ENCODE results near the gene REC114.

Gene REC114

DNA sequence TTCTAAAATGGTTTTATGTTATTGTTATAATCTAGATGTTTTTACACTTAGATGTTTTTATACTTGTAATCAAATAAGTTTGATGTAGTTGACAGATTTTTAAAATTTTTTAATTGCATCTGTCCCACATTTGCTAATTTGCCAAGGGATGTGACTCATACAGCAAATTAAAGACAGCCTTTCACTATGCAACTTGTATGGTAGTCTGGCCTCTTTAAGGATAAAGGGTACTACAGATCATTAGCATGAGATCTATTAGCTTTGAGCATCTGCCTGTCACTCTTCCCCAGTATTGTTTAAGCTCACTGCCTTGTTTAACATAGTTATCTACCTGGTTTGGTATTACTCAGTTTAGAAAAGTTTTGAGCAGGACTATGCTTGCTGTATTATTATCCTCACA is 107.2 kb downstream of the REC114 start:
- TF ChIP-seq, protein P1, sequence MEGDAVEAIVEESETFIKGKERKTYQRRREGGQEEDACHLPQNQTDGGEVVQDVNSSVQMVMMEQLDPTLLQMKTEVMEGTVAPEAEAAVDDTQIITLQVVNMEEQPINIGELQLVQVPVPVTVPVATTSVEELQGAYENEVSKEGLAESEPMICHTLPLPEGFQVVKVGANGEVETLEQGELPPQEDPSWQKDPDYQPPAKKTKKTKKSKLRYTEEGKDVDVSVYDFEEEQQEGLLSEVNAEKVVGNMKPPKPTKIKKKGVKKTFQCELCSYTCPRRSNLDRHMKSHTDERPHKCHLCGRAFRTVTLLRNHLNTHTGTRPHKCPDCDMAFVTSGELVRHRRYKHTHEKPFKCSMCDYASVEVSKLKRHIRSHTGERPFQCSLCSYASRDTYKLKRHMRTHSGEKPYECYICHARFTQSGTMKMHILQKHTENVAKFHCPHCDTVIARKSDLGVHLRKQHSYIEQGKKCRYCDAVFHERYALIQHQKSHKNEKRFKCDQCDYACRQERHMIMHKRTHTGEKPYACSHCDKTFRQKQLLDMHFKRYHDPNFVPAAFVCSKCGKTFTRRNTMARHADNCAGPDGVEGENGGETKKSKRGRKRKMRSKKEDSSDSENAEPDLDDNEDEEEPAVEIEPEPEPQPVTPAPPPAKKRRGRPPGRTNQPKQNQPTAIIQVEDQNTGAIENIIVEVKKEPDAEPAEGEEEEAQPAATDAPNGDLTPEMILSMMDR (IDR thresholded peaks at IDR 0.05; ENCODE audit: low read depth, low read length) = no peak
- DNase-seq (ENCODE audit: extremely low read depth, low read depth) = no peak

DNA sequence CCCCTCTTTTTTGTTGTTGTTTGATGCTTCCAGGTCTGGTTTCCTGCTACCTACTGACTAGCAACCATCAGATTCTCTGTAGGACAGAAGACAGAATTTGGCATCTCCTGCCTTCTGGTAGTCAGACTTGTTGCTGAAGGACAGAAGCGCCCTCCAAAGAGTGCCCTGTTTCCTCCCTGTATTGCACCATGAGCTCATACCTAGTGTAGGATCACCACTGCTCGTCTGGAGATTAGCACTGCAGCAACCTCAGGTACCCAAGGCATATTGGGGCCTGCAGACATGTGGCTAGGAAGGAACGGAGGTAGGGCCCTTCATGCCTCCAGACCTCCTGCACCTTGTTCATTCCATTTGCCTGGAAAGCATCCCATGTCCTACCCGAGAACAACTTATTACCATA is 112.1 kb downstream of the REC114 start:
- no peak for DNase-seq (ENCODE audit: extremely low read depth, low read depth)
- TF ChIP-seq, protein P1 (IDR thresholded peaks at IDR 0.05; ENCODE audit: low read depth, low read length) = no peak

DNA sequence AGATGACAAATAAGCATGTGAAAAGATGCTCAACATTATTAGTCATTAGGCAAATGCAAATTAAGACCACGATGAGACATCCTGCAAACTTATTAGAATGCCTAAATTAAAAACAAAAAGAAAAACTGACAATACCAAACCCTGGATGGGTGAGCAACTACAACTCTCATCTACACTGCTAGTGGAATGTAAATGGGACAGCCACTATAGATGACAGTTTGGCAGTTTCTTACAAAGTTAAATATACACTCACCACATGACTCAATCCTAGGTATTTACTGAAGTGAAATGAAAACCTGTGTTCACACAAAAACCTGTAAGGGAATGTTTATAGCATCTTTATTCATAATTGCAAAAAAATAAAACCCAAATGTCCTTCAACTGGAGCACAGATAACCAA is 115.6 kb downstream of the REC114 start:
- TF ChIP-seq, protein P1 (IDR thresholded peaks at IDR 0.05; ENCODE audit: low read depth, low read length) = no peak
- no peak for DNase-seq (ENCODE audit: extremely low read depth, low read depth)

DNA sequence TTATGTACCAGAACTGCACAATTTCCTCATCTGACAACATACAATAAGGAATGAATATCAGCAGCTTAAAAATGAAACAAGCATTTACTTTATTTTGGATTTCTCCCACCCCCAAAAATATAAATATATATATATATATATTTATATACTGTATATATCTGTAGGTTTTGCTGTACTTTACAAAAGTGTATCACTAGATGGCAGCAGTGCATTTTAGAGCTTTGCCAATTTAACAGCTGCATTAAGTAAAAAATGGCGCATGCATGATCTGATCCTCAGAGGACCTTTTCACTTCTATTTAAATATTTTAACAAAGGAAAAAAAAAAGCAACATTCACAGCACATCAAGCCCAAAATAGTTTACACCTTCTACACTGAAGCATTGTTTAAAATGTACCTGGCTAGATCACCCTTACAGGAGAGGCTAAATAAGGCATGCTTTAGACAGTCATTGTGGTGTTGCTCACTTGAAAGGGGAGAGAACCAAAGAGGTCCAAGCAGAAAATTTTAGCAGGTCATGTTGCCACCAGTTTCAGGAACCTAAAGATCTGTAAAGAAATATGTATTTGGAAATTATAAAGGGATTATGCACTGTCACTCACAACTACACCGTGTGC is 117.6 kb downstream of the REC114 start:
- TF ChIP-seq, protein P1 (IDR thresholded peaks at IDR 0.05; ENCODE audit: low read depth, low read length) = peak; percentile 51
- peak; percentile 32 for DNase-seq (ENCODE audit: extremely low read depth, low read depth)

DNA sequence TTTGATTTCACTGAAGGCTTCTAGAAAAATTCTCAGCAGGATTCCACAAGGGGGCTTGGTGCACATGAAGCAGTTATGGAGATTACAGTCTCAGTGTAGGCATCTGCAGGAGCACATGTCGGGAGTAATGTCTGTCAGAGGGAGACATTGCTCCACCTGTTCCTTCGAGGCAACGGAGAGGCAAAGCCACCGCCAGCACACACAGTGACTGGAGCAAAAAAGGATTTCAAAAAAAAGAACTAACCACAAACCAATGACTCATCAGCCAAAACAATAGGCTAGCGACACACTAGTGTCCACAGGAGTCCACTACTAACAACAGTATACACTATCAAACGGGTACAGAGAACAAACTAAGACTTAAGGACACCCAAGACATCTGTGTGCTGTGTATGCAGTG is 121.3 kb downstream of the REC114 start:
- TF ChIP-seq, protein P1 (IDR thresholded peaks at IDR 0.05; ENCODE audit: low read depth, low read length) = no peak; the same call in 1 of the 2 replicates
- no peak for DNase-seq (ENCODE audit: extremely low read depth, low read depth)

DNA sequence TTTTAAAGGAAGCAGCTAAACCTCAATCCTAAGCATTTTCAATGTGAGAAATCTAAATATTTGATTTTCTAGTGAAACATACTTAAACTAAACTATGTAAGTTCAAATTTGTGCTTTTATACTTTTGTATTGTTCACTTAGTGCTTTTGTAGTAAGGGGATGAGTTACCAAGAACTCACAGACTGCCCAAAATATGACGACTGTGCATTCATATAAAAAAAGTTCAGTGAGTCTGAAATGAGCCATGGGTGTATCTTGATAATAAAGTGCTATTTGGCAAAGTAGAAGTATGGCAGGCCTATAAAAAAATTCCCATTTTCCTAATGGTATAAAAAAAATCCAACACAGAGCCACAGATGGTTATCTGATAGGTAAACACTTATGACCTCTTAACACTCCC is 124.1 kb downstream of the REC114 start:
- TF ChIP-seq, protein P1 (IDR thresholded peaks at IDR 0.05; ENCODE audit: low read depth, low read length) = no peak
- no peak for DNase-seq (ENCODE audit: extremely low read depth, low read depth)

DNA sequence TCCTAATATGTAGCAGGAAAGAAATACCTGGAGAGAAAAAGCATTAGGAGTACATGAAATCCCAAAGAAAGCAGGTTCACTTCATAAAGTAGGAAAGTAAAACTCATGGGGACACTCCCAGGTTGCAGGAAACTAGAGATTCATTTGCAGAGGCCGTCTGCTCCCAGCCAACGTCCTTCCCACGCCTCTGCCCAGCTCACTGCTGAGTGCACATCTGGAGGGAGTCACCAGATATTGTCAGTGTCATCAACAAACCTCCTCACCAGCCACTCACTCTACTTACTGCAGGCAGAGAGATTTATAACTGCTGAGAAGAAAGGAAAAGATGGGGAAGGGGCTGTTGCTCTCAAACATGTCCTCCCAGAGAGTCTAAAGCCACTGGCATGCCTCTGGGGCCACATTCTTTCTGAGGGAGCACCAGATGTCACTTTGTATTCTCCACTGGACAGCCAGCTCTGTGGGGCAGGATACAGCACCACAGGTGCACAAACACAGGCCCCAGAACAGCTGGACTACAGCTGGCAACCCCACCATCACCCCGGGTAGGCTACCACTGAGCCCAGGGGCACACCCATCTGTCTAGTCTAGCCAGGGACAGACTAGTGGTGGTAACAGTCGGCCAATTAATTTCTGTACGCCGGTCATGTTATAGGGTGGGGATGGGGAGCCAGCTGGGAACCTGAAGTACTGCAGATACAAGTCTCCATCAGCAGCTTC is 125.8 kb downstream of the REC114 start:
- TF ChIP-seq, protein P1 (IDR thresholded peaks at IDR 0.05; ENCODE audit: low read depth, low read length) = no peak
- no peak for DNase-seq (ENCODE audit: extremely low read depth, low read depth)

Data from AG09319 (cell line).